ENCODE measurements around the gene SH3BP4.

SH3BP4 gene, protein sequence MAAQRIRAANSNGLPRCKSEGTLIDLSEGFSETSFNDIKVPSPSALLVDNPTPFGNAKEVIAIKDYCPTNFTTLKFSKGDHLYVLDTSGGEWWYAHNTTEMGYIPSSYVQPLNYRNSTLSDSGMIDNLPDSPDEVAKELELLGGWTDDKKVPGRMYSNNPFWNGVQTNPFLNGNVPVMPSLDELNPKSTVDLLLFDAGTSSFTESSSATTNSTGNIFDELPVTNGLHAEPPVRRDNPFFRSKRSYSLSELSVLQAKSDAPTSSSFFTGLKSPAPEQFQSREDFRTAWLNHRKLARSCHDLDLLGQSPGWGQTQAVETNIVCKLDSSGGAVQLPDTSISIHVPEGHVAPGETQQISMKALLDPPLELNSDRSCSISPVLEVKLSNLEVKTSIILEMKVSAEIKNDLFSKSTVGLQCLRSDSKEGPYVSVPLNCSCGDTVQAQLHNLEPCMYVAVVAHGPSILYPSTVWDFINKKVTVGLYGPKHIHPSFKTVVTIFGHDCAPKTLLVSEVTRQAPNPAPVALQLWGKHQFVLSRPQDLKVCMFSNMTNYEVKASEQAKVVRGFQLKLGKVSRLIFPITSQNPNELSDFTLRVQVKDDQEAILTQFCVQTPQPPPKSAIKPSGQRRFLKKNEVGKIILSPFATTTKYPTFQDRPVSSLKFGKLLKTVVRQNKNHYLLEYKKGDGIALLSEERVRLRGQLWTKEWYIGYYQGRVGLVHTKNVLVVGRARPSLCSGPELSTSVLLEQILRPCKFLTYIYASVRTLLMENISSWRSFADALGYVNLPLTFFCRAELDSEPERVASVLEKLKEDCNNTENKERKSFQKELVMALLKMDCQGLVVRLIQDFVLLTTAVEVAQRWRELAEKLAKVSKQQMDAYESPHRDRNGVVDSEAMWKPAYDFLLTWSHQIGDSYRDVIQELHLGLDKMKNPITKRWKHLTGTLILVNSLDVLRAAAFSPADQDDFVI

GRCh38 chr2:234951664-234952269 is at the start of gene SH3BP4:
Gene SH3BP4, plus strand, starts transcription at chr2:234952017. Its CDS starts 82,986 bp downstream, at chr2:235035003.
- DNase-seq (ENCODE audit: low read depth), result peak; percentile 85

- DNase-seq (ENCODE audit: low read depth), result no peak
Observed at GRCh38 chr2:234904785-234905184, 47.0 kb upstream of the SH3BP4 start.

GRCh38 chr2:234905547-234906265 is 46.1 kb upstream of the SH3BP4 start:
- peak; percentile 44 for DNase-seq (ENCODE audit: low read depth)

GRCh38 chr2:234910186-234910679 is 41.6 kb upstream of the SH3BP4 start:
- DNase-seq (ENCODE audit: low read depth), result no peak

DNA sequence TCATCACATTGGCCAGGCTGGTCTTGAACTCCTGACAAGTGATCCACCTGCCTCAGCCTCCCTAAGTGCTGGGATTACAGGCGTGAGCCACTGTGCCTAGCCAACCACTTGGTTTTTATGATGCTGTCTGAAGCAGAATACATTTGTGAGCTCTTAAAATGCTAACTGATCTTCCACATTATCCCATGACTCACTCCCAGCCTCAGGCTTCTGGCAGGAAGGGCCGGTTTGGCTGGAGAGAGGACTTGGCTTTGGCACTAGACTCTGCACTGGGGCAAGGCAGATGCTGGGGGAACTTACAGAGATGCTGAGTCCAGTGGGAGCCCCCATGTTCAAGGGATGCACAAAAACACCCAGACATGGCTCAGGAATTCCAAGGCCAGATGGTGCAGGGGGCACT is 40.5 kb upstream of the SH3BP4 start:
- peak; percentile 87 for DNase-seq (ENCODE audit: low read depth)

GRCh38 chr2:234912437-234912836 is 39.4 kb upstream of the SH3BP4 start:
- DNase-seq (ENCODE audit: low read depth), result no peak

DNA sequence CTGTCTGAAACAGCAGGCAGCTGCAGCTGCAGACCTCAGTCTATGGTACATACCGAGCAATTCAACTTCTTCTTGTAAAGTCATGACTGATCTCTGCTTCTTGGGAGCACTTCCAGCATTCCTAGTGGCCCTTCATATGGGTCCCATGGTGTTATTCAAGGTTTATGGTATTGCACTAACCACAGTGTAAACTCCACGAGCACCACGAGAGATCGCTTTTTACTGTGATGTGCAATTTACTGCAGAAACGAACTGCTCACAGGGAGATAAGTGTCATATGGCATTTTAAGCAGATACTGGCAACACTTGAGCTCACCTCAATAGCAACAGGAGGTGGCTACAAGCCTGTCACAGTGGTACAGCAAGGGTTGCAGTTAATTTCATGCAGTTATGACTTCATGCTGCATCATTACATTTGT is 38.6 kb upstream of the SH3BP4 start:
- peak; percentile 37 for DNase-seq (ENCODE audit: low read depth)

DNA sequence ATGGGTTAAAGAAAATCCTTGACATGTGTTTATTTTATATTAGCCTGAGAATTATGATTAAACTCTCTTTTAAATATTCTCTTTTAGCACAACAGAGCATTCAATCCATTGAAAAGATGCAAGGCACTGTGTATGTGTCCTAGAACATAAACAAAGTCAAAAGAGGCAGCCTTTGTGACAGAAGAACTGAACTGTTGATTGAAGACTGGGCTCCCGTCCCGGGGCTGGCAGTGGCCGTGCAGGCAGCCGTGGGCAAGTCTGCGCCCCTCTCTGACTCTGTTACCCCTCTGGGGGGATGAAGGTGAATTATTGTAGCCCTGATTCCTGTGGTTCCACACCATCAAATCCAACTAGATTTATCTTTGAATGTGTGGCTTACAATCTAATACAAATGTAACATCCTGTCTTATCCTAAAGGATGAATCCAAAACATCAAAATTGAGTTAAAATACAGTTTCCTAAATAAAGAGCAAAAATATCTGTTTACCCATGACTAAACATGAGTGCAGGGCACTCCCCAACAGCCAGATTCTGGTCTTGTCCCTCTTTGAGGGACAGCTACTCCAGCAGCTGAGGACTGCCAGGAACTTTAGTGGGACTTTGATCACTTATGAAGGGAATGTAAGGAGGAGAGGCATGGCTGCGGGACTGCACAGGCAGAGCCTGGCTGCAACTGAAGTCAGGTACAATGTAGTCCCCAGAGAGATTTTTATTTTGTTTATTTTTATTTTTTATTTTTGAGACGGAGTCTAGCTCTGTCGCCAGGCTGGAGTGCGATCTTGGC is 37.3 kb upstream of the SH3BP4 start:
- DNase-seq (ENCODE audit: low read depth), result no peak

- no peak for DNase-seq (ENCODE audit: low read depth)
Observed at GRCh38 chr2:234916674-234917073, 35.1 kb upstream of the SH3BP4 start.

DNA sequence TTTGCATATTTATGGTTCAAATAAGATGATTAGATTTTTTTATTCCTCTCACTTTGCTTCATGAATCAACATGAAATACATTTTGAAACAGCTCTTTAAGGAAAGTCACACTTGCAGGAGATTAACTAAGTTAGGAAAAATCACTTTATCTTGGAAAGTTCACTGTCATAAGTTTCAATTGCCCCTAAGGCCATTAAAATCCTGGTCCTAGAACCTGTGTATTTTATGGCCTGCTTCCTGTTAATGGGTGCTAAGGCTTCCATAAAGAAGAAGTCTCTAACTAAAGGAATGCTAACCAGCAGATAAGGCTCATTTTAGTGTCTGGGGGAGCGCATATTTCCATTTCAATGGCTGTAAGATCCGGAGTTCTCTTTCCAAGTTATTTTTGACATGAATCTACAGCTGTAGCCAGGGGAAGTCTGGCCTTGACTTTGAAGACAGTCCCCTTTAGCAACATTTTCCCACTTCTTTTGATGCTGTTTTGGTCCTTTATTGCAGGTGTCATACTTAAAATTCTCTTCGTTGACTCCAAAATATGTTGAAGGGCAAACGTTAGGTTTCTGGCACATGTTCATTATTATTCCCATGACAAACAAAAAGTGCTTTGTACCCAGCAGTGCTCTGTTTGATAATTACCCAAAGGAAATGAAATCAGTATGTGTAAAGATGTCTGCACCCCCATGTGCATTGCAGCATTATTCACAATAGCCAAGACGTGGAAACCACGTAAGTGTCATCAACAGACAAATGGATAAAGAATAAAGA is 34.4 kb upstream of the SH3BP4 start:
- DNase-seq (ENCODE audit: low read depth), result peak; percentile 32

GRCh38 chr2:234919711-234920110 is 32.1 kb upstream of the SH3BP4 start:
- peak; percentile 7 for DNase-seq (ENCODE audit: low read depth)

- DNase-seq (ENCODE audit: low read depth), result no peak
Observed at GRCh38 chr2:234920836-234921235, 31.0 kb upstream of the SH3BP4 start.

GRCh38 chr2:234929002-234929401 is 22.8 kb upstream of the SH3BP4 start:
- DNase-seq (ENCODE audit: low read depth), result no peak

DNA sequence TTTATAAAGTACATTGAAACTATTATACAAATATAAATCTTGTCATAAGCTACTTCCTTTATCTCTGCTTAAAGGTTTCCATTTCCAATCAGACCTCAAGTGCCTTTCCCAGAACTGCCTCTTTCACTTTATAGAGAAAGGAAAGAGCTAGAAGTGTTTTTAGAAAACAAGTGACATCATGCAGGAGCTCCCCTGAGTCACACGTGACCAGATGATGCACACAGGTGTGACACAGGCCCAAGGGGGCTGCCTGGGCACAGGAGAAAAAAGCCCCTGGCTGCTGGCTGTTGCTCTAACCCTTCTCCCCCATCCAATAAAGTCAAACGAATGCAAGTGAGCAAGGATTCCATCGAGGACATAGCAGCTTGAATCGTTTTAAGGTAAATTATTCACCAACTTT is 21.4 kb upstream of the SH3BP4 start:
- no peak for DNase-seq (ENCODE audit: low read depth)

DNA sequence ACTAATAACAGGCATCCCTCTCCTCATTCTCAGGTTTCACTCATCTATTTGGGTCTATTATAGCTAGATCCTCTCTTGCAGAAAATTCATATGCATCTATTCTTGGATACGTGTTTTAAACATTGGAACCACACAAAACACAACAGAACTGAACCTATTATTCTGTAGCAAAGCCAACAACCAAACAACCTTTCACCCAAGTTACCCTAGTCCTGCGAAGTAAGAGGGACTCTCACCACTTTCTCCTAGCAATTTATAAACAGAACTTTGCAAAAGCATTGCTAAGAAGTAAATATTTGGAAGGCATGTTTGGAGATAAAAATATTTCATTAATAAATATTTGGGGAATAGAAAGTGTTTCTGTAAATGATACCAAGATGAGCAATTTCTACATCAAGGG is 20.4 kb upstream of the SH3BP4 start:
- DNase-seq (ENCODE audit: low read depth), result no peak

DNA sequence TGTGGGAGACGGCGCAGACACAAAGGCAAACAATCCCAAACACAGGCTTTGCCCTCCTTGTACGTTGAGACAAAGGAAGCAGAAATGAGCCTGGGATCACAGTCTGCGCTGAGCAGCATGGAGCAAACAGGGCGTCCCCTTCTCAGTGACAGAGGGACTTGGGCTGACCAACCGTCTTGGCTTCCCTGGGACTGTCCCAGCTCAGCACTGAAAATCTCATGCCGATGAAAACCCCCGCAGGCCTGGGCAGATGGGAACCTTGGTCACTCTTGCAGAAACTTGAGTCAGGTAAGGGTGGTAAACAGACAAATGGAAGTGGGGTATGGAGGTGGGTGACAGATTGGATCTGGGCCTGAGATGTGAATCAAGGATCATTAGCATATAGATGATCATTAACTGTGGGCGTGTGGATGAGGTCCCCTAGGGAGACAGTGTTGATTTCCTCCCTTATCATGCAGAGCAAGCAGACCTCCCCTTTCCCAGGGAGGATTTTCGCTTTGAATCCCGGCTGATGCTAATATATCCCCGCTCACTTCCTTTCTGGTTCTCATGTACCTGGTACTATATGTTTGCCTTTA is 19.1 kb upstream of the SH3BP4 start:
- DNase-seq (ENCODE audit: low read depth), result no peak

- no peak for DNase-seq (ENCODE audit: low read depth)
Observed at GRCh38 chr2:234935311-234935710, 16.5 kb upstream of the SH3BP4 start.

DNA sequence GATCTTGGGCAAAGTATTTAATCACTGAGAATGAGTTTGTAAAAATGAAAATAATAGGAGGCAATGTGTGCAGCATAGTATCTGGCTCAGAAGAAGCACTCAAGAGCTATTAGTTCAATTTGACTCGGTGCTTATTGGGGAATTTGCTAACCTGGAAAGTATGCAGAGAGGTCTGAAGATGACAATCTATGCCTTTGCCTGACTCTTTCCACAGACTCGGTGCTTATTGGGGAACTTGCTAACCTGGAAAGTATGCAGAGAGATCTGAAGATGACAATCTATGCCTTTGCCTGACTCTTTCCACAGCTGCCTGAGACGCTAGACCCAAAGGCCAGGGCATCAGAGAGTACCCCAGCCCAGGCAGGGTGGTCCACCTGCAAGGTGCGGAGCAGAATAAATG is 12.2 kb upstream of the SH3BP4 start:
- DNase-seq (ENCODE audit: low read depth), result peak; percentile 43

GRCh38 chr2:234939996-234940395 is 11.8 kb upstream of the SH3BP4 start:
- no peak for DNase-seq (ENCODE audit: low read depth)

GRCh38 chr2:234940527-234940926 is 11.3 kb upstream of the SH3BP4 start:
- no peak for DNase-seq (ENCODE audit: low read depth)
